Esophagus muscularis mucosa (tissue), 4 donors: ENCODE results near the gene AMOTL2.

Source experiments
- CTCF ChIP-seq, 3 experiments: fragments of 200-600 bp in 2 of 3; fragments of 450-650 bp in 1 of 3; sonication (generic) in 2 of 3; IDR thresholded peaks; one replicate each; pipeline ENCODE4 v1.5.1; 2017 to 2019; ENCODE audit warnings: antibody characterized with exemption in 3 of 3, mild to moderate bottlenecking in 2 of 3, moderate library complexity in 1 of 3
- EP300 ChIP-seq: sonication (generic); formaldehyde crosslinking; IDR thresholded peaks from one replicate; pipeline ENCODE4 v1.6.1; 2017; ENCODE audit warnings: antibody characterized with exemption
- POLR2AphosphoS5 ChIP-seq, 2 donors: sonication (generic); formaldehyde crosslinking; IDR thresholded peaks; one replicate each; pipeline ENCODE4 v1.6.1; 2017; ENCODE audit warnings: antibody characterized with exemption in 2 of 2

GRCh38 chr3:134368751-134369105 lies 5.5 kb downstream of the AMOTL2 start:
- TF ChIP-seq POLR2AphosphoS5 (IDR thresholded peaks at IDR 0.05), result no peak
- TF ChIP-seq EP300, result no peak
- no peak for TF ChIP-seq CTCF (IDR thresholded peaks at IDR 0.05)
